ENCODE data around the gene CYB5R4. TPM values are rescaled to one million over a fixed set of nuclear protein-coding genes. Genes with fewer than 3 reads are reported as not detected.

Gene CYB5R4
- total and polyA plus RNA-seq, 3 experiments from 2014 or later: 31.6 to 36.0 (median 33.6) TPM

- POLR2A ChIA-PET: no interaction called here
- no peaks in the 10 kb centered on the region for H3K36me3 ChIP-seq (ENCODE audit: insufficient read depth, low read length)
- peaks cover 0 to 4% of the 10 kb centered on the region in 2 donors for H3K27me3 Mint-ChIP-seq
- H3K4me3 Mint-ChIP-seq: no peak overlapping the region
- no peak overlapping the region for H3K27ac Mint-ChIP-seq
- DNase-seq: no peak
- H3K27me3 ChIP-seq (ENCODE audit: insufficient read depth, low read length, poor library complexity, severe bottlenecking): no peaks in the 10 kb centered on the region
- no peaks in the 10 kb centered on the region for H3K9me3 ChIP-seq (ENCODE audit: low read length)
- H3K27ac ChIP-seq (ENCODE audit: low read depth, low read length): peak overlapping the region; percentile 5
- H3K4me3 ChIP-seq (ENCODE audit: low read length): no peak overlapping the region
- CTCF ChIA-PET: no interaction called here
- H3K4me1 Mint-ChIP-seq: no peaks in the 10 kb centered on the region
- H3K4me1 ChIP-seq (ENCODE audit: insufficient read depth, low read length): no peaks in the 10 kb centered on the region
- peaks cover 0 to 4% (median 2%) of the 10 kb centered on the region in 5 donors for H3K9me3 Mint-ChIP-seq
- peaks cover 0 to 9% (median 2%) of the 10 kb centered on the region in 3 donors for H3K36me3 Mint-ChIP-seq
Measured at GRCh38 chr6:83976871-83977270, 117.4 kb downstream of the CYB5R4 start.

- Mint-ChIP-seq H3K27ac (no peak overlapping the region), H3K4me1 (no peaks in the 10 kb centered on the region), H3K36me3 (peaks cover 1 to 7% (median 4%) of the 10 kb centered on the region in 3 donors), H3K27me3 (peaks cover 0 to 4% of the 10 kb centered on the region in 2 donors), H3K4me3 (no peak overlapping the region), H3K9me3 (peaks cover 0 to 3% (median 0%) of the 10 kb centered on the region in 5 donors)
- peak overlapping the region; percentile 20 for H3K27ac ChIP-seq (ENCODE audit: low read depth, low read length)
- no peak overlapping the region for H3K4me3 ChIP-seq (ENCODE audit: low read length)
- no peak for DNase-seq
- POLR2A ChIA-PET: no interaction called here
- H3K9me3 ChIP-seq (ENCODE audit: low read length): no peaks in the 10 kb centered on the region
- H3K4me1 ChIP-seq (ENCODE audit: insufficient read depth, low read length): no peaks in the 10 kb centered on the region
- H3K27me3 ChIP-seq (ENCODE audit: insufficient read depth, low read length, poor library complexity, severe bottlenecking): no peaks in the 10 kb centered on the region
- no peaks in the 10 kb centered on the region for H3K36me3 ChIP-seq (ENCODE audit: insufficient read depth, low read length)
- CTCF ChIA-PET: no interaction called here
Measured at GRCh38 chr6:83978324-83978734, 118.8 kb downstream of the CYB5R4 start.

- no peaks in the 10 kb centered on the region for H3K27me3 ChIP-seq (ENCODE audit: insufficient read depth, low read length, poor library complexity, severe bottlenecking)
- H3K27ac ChIP-seq (ENCODE audit: low read depth, low read length): no peak overlapping the region
- H3K4me1 Mint-ChIP-seq: no peaks in the 10 kb centered on the region
- peaks cover 1 to 8% (median 4%) of the 10 kb centered on the region in 3 donors for H3K36me3 Mint-ChIP-seq
- DNase-seq: no peak
- H3K36me3 ChIP-seq (ENCODE audit: insufficient read depth, low read length): no peaks in the 10 kb centered on the region
- H3K4me3 ChIP-seq (ENCODE audit: low read length): no peak overlapping the region
- peaks cover 0 to 4% of the 10 kb centered on the region in 2 donors for H3K27me3 Mint-ChIP-seq
- H3K4me3 Mint-ChIP-seq: no peak overlapping the region
- ChIA-PET CTCF (no interaction called here), POLR2A (no interaction called here)
- peaks cover 0 to 3% (median 0%) of the 10 kb centered on the region in 5 donors for H3K9me3 Mint-ChIP-seq
- H3K9me3 ChIP-seq (ENCODE audit: low read length): no peaks in the 10 kb centered on the region
- no peaks in the 10 kb centered on the region for H3K4me1 ChIP-seq (ENCODE audit: insufficient read depth, low read length)
- no peak overlapping the region for H3K27ac Mint-ChIP-seq
Measured at GRCh38 chr6:83978997-83979396, 119.5 kb downstream of the CYB5R4 start.

GRCh38 chr6:83984411-83984810 is 124.9 kb downstream of the CYB5R4 start:
- no peak for DNase-seq
- H3K4me3 ChIP-seq (ENCODE audit: low read length): no peak overlapping the region
- H3K36me3 ChIP-seq (ENCODE audit: insufficient read depth, low read length): no peaks in the 10 kb centered on the region
- Mint-ChIP-seq H3K9me3 (peaks cover 0 to 3% (median 0%) of the 10 kb centered on the region in 5 donors), H3K4me3 (no peak overlapping the region), H3K36me3 (peaks cover 0 to 13% (median 1%) of the 10 kb centered on the region in 3 donors), H3K27me3 (no peaks in the 10 kb centered on the region), H3K27ac (no peak overlapping the region), H3K4me1 (no peaks in the 10 kb centered on the region)
- ChIA-PET POLR2A (no interaction called here), CTCF (no interaction called here)
- H3K4me1 ChIP-seq (ENCODE audit: insufficient read depth, low read length): no peaks in the 10 kb centered on the region
- H3K27ac ChIP-seq (ENCODE audit: low read depth, low read length): no peak overlapping the region
- H3K27me3 ChIP-seq (ENCODE audit: insufficient read depth, low read length, poor library complexity, severe bottlenecking): no peaks in the 10 kb centered on the region
- H3K9me3 ChIP-seq (ENCODE audit: low read length): no peaks in the 10 kb centered on the region

GRCh38 chr6:83985308-83985713 is 125.8 kb downstream of the CYB5R4 start:
- ChIA-PET CTCF (no interaction called here), POLR2A (no interaction called here)
- Mint-ChIP-seq H3K9me3 (peaks cover 0 to 2% (median 0%) of the 10 kb centered on the region in 5 donors), H3K27ac (no peak overlapping the region), H3K4me3 (no peak overlapping the region), H3K36me3 (peaks cover 0 to 13% (median 1%) of the 10 kb centered on the region in 3 donors), H3K4me1 (no peaks in the 10 kb centered on the region), H3K27me3 (no peaks in the 10 kb centered on the region)
- H3K27ac ChIP-seq (ENCODE audit: low read depth, low read length): no peak overlapping the region
- no peak for DNase-seq
- no peaks in the 10 kb centered on the region for H3K9me3 ChIP-seq (ENCODE audit: low read length)
- no peak overlapping the region for H3K4me3 ChIP-seq (ENCODE audit: low read length)
- H3K27me3 ChIP-seq (ENCODE audit: insufficient read depth, low read length, poor library complexity, severe bottlenecking): no peaks in the 10 kb centered on the region
- no peaks in the 10 kb centered on the region for H3K4me1 ChIP-seq (ENCODE audit: insufficient read depth, low read length)
- no peaks in the 10 kb centered on the region for H3K36me3 ChIP-seq (ENCODE audit: insufficient read depth, low read length)

GRCh38 chr6:83985715-83986114 is 126.2 kb downstream of the CYB5R4 start:
- no peak for DNase-seq
- H3K27ac Mint-ChIP-seq: no peak overlapping the region
- ChIA-PET CTCF (no interaction called here), POLR2A (no interaction called here)
- Histone ChIP-seq H3K4me1 (ENCODE audit: insufficient read depth, low read length) (no peaks in the 10 kb centered on the region), H3K27ac (ENCODE audit: low read depth, low read length) (no peak overlapping the region), H3K9me3 (ENCODE audit: low read length) (no peaks in the 10 kb centered on the region), H3K27me3 (ENCODE audit: insufficient read depth, low read length, poor library complexity, severe bottlenecking) (no peaks in the 10 kb centered on the region), H3K4me3 (ENCODE audit: low read length) (no peak overlapping the region), H3K36me3 (ENCODE audit: insufficient read depth, low read length) (no peaks in the 10 kb centered on the region)
- no peaks in the 10 kb centered on the region for H3K4me1 Mint-ChIP-seq
- H3K9me3 Mint-ChIP-seq: no peaks in the 10 kb centered on the region
- H3K27me3 Mint-ChIP-seq: no peaks in the 10 kb centered on the region
- H3K4me3 Mint-ChIP-seq: no peak overlapping the region
- H3K36me3 Mint-ChIP-seq: peaks cover 0 to 13% (median 1%) of the 10 kb centered on the region in 3 donors

GRCh38 chr6:83998021-83998584 is 138.6 kb downstream of the CYB5R4 start:
- H3K9me3 Mint-ChIP-seq: peaks cover 0 to 8% (median 6%) of the 10 kb centered on the region in 5 donors
- H3K36me3 ChIP-seq (ENCODE audit: insufficient read depth, low read length): no peaks in the 10 kb centered on the region
- POLR2A ChIA-PET: no interaction called here
- no peak for DNase-seq
- H3K27ac ChIP-seq (ENCODE audit: low read depth, low read length): no peak overlapping the region
- H3K27me3 ChIP-seq (ENCODE audit: insufficient read depth, low read length, poor library complexity, severe bottlenecking): no peaks in the 10 kb centered on the region
- H3K9me3 ChIP-seq (ENCODE audit: low read length): no peaks in the 10 kb centered on the region
- no peak overlapping the region for H3K27ac Mint-ChIP-seq
- H3K4me3 Mint-ChIP-seq: no peak overlapping the region
- H3K4me1 Mint-ChIP-seq: no peaks in the 10 kb centered on the region
- H3K4me1 ChIP-seq (ENCODE audit: insufficient read depth, low read length): no peaks in the 10 kb centered on the region
- H3K36me3 Mint-ChIP-seq: peaks cover 0 to 14% (median 0%) of the 10 kb centered on the region in 3 donors
- CTCF ChIA-PET: no interaction called here
- peaks cover 2 to 10% of the 10 kb centered on the region in 2 donors for H3K27me3 Mint-ChIP-seq
- no peak overlapping the region for H3K4me3 ChIP-seq (ENCODE audit: low read length)

GRCh38 chr6:84001119-84001518 is 141.6 kb downstream of the CYB5R4 start:
- H3K9me3 Mint-ChIP-seq: peaks cover 0 to 3% (median 2%) of the 10 kb centered on the region in 5 donors

More at GRCh38 chr6:84001119-84001518, 141.6 kb downstream of the CYB5R4 start:
- Histone ChIP-seq H3K4me1 (ENCODE audit: insufficient read depth, low read length) (no peaks in the 10 kb centered on the region), H3K36me3 (ENCODE audit: insufficient read depth, low read length) (no peaks in the 10 kb centered on the region), H3K4me3 (ENCODE audit: low read length) (no peak overlapping the region), H3K27ac (ENCODE audit: low read depth, low read length) (no peak overlapping the region), H3K27me3 (ENCODE audit: insufficient read depth, low read length, poor library complexity, severe bottlenecking) (no peaks in the 10 kb centered on the region), H3K9me3 (ENCODE audit: low read length) (no peaks in the 10 kb centered on the region)
- ChIA-PET CTCF (no interaction called here), POLR2A (no interaction called here)
- Mint-ChIP-seq H3K27me3 (peaks cover 2 to 17% of the 10 kb centered on the region in 2 donors), H3K27ac (no peak overlapping the region), H3K36me3 (no peaks in the 10 kb centered on the region), H3K4me1 (no peaks in the 10 kb centered on the region), H3K4me3 (no peak overlapping the region)
- no peak for DNase-seq
